GM18867 (cell line): ENCODE data around the gene PIANP.
A peak's percentile ranks its signal among the peaks of the same experiment; 100 is the strongest.
"Not testable (repeated sequence)": the region's sequence is repeated elsewhere in the genome, so short reads cannot be mapped to it uniquely, and the experiment has no call there.

Experiments used
- ATAC-seq: cut with Tn5 transposase; IDR thresholded peaks from one replicate; pipeline ENCODE4 v1.9.1; 2021; ENCODE audit warnings: mild to moderate bottlenecking, moderate library complexity; ENCODE audit not compliant: unreplicated experiment

The PIANP gene

DNA sequence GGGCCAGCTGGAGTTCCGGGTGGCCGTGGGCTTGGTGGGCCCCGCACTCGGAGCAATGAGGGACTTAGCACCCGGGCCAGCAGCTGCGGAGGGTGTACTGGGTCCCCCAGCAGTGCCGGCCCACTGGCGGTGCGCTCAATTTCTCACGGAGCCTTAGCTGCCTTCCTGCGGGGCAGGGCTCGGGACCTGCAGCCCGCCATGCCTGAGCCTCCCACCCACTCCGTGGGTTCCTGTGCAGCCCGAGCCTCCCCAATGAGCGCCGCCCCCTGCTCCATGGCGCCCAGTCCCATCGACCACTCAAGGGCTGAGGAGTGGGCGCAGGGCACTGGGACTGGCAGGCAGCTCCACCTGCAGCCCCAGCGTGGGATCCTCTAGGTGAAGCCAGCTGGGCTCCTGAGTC, 7.7 kb upstream of the PIANP start:
- ATAC-seq, result not testable (repeated sequence)

GRCh38 chr12:6703631-6704030, 3.0 kb upstream of the PIANP start:
- no peak for ATAC-seq

GRCh38 chr12:6701078-6701768, 608 bp upstream of the PIANP start:
- no peak for ATAC-seq

GRCh38 chr12:6699989-6700645, 498 bp downstream of the PIANP start:
- ATAC-seq, result no peak

DNA sequence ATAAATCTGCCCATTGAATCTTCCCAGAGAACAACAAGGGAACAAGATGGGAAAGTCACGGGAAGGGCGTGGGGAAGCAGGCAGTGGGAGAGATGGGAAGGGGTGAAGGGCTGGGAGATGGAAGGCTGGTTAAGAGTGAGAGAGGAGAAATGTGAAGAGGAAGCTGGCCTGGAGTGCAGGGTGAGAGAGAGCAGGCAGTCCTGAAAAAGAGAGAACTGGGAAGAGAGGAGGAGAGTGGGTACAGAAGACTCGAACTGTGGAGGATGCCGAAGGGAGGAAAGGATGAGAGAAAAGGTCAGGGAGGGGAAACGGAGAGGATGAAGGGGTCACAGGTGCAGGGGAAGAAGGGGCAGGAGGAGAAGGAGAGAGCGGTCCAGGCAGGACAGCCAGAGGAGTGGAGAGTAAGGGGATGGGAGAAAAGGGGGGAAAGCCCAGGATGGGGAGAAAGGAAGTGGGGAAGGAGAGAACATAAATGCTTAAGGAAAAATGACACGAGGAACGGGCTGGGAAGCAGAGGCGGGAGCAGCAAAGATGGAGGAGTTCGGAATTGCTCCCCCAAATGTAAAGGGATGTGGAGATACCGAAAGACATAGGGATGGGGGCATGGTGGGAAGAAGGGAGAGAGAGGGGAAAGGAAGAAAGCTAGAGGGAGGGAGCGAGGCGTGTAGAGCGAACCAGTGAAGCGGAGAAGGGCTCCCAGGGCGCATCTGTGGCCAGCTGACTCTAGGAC, 1.2 kb downstream of the PIANP start:
- no peak for ATAC-seq

DNA sequence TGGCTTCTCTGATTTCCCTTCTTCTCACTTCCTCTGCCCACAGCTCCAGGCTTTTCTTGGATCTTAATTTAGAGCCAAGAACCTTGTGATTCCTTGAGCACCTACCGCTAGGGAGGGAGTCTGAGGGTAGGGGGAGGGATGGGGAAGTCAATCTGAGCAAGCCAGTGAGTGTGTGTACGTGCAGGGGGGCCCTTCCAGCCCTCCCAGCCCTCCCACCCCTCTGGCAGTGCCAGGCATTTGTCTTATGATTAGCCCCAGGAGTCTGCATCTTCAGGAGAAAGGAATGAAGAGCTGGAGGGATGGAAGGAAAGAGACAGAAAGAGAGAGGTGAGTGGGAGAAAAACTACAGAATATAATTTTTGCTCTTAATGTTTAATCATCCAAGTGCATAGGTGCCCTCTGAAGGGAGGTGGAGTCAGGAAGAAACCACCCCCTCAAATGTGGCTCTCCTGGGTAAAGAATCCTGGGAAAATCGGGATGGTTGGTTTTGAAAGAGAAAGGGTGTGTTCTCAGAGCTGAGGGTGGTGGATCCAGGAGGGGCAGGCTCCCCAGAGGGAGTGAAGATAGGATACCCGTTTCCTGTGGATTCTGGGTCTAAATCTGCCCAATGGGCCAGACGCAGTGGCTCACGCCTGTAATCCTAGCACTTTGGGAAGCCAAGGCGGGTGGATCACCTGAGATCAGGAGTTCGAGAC, 2.1 kb downstream of the PIANP start:
- no peak for ATAC-seq

DNA sequence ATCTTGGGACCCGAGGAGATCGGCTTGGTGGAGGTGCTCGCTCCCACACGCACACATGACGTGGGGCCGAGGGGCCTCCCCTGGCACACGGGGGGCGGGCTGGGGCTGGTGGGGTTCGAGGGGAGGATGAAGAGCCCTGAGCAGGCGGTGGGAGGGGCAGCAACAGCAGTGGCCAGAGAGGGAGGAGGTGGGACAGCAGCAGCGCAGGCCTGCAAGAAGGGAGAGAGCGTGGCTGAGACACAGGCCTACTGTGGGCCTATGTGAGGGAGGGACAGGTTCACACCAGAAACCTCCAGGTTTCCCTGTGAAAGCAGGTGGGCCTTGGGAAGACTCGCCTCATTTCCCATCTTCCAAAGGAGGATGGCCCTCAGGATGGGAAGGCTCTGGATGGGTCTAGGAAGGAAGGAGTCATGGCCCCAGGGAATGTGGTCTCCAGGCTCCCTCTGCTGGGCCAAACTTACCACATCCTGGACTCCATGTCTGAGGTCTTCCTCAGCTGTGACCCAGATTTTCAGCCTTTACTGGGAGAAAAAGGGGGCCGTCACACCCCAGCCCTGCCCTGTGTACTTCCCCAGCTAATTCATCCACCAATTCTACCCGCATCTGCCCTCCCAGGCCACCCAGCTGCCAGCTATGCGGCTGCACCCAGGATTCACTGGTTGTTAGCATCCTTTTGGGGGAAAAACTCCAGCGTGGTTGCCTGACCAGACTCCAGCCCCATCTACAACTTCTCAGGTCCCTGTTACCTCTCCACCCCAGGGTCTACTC, 2.8 kb downstream of the PIANP start:
- ATAC-seq, result no peak

- ATAC-seq, result no peak
Observed at GRCh38 chr12:6696690-6697583, 3.7 kb downstream of the PIANP start.

DNA sequence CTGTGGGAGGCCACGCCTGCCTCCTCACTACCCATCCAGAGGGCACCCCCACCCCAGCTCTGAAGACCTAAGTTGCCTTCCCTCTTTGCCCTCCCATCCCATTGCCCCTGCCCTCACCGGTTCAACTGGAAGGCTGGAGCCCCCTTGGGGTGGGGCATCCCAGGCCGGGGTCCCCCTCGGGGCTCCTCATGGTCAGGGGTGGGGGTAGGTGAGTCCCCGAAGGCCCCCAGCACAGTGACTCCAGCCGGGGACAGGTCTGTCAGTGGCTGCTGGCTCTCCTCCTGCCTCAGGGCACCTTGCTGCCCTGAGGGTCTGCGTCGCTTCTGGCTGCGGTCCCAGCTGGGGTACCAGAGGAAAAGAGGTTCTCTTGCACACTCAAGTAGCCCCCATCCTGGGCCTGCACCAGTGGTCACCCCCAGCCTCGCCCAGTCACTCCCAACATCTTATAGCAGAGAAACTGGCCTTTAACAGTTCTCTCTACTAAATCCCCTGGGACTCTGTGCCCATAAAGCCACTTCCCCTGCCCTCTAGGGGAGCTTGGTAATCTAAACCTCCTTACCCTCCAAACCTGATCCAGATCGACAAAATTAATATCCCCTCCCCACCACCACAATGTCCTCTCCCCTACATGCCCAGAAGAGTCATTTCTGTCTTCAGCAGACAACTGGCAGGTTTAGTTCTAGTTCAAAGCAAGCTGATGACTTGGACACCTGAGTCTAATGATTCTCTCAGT, 5.1 kb downstream of the PIANP start:
- no peak for ATAC-seq

DNA sequence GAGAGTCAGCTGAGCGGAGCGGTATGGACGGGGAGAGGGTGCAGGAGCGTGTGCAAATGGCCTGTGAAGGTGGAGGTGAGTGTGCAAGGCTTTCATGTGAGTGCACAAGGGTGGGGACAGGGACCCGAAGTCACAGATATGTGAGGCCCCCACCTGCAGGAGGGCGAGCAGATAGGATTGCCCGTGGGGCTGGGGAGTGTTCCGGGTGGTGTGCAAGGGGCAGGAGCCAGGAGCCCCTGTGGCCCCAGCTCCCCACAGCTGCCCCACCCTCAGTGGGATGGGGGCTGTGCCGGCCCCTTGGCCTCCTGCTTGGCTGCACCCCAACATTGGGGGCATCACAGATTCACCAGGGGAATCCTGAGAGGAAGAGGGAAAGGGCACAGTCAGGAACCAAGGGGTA, 5.9 kb downstream of the PIANP start:
- ATAC-seq, result no peak

DNA sequence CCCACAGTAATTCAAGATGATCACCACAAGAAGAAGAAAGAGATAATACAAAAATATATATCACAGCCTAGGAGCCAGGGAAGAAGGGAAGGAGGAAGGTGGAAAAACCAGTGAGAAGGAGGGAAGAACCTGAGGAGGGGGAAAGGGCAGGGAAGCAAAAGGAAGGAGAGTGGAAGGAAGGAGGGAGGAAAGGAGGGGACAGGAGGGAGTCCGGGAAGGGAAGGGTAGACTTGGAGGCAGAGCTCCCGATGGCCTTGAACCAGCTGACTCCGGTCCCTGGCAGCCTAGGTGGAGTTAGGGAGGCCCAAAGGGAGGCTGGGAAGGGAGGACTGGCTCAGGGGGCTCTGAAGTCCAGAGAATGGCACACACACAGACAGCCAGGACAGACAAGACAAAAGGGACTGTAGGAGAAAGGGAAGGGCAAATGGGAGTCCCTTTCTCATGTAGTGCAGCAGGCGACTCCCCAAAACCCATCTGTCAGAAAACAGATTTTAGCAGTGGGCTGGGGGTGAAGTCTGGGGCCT, 6.7 kb downstream of the PIANP start:
- no peak for ATAC-seq

DNA sequence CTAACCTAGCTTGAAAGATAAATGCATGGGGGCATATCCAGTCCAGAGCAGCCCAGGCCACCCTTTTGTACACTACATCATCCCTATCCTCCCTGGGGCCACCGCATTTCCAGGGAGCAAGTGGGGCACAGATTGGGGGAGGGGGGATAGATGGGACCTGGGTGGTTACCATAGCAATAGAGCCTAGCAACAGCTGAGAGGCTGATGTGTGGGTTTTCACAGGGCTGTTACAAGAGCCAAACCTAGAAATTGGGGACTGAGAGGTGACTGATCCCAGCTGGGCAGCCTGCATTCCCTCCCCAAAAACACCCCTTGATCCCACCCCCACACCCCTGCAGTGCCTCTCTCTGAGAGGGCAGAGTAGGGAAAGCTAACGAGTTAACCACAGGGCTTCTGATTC, 7.7 kb downstream of the PIANP start:
- ATAC-seq, result no peak

- ATAC-seq, result no peak
Observed at GRCh38 chr12:6691473-6691872, 9.1 kb downstream of the PIANP start.

GRCh38 chr12:6688999-6689882, 11.4 kb downstream of the PIANP start, which contains the start of gene ZNF384:
Gene ZNF384, minus strand, starts transcription at chr12:6689375. Its CDS starts 9,855 bp downstream, at chr12:6679520.
- ATAC-seq, result peak; percentile 84

GRCh38 chr12:6688543-6688998, 12.0 kb downstream of the PIANP start:
- ATAC-seq, result peak; percentile 1

- no peak for ATAC-seq
Observed at GRCh38 chr12:6685814-6686213, 14.8 kb downstream of the PIANP start.

- ATAC-seq, result no peak
Observed at GRCh38 chr12:6684609-6685008, 16.0 kb downstream of the PIANP start.

DNA sequence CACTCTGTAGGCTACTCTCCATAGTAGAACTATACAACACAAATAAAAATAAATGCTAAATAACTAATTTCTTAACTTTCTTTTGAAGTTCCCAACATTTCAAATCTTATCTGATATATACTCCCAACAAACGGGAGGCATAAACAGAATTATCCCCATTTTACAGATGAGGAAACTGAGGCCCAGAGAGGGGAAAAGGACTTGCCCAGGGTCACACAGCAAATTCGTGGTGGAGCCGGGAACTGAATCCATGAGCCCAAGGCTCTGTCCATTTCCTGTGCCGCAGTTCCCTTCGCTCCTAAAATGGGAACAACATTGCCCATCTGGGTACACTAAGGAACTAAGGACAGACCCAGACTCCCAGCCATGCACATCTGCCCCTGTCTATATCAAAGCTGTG, 23.7 kb downstream of the PIANP start:
- ATAC-seq, result no peak
